Mesangial cell (primary cell): ENCODE results near the gene TASP1. TPM values are rescaled to one million over a fixed set of nuclear protein-coding genes. Genes with fewer than 3 reads are reported as not detected.

Source experiments
- total RNA-seq: library from RNA; depleted of rRNA; stranded (reverse); fragments of >200 nt; gene quantifications from 2 replicates; pipeline ENCODE4 v1.2.3, GENCODE V29; 2015

TASP1 gene, protein sequence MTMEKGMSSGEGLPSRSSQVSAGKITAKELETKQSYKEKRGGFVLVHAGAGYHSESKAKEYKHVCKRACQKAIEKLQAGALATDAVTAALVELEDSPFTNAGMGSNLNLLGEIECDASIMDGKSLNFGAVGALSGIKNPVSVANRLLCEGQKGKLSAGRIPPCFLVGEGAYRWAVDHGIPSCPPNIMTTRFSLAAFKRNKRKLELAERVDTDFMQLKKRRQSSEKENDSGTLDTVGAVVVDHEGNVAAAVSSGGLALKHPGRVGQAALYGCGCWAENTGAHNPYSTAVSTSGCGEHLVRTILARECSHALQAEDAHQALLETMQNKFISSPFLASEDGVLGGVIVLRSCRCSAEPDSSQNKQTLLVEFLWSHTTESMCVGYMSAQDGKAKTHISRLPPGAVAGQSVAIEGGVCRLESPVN
- total RNA-seq, result 2.0 and 3.2 TPM in 2 replicates

DNA sequence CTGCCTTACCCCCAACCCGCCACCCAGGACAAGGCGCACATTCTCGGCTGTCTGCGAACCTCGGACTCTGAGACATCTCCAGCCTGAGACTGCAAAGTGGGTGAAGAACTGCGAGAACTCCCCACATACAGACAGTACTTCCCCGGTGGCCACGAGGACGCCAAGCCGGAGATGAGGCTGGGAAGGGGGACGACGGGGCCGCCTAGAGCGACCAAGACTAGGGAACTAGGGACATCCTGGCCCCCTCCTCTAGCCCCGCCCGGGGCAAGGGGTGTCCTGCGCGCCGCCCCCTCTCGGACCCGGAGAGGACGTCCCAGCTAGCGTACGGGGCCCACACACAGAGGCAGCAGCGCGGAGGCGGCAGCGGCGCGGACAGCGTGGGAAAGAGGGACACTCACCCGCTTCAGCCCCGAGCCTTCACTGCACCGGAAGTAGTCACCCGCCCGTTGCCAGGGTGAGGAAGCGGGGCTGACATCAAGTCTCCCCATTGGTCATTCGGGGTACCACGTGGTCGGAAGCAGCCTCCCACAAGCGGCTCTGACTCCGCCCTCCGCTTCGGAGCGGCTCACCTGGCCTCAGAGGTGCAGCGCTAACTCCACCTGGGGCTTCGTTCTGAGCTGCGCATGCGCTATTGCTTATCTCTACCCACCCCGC lies at the start of gene TASP1:
TASP1 (minus strand) TSS at position 437 of the 654 bp plus-strand sequence. CDS start 8,854 bp downstream, outside the sequence.

Other genes with a start within 250 kb of the TASP1 start
- 2.6 and 3.0 TPM in 2 replicates for gene ESF1, start 146.0 kb upstream of the TASP1 start, total RNA-seq
- 6.5 and 10.8 TPM in 2 replicates for gene NDUFAF5, start 146.1 kb upstream of the TASP1 start, total RNA-seq